NCI-H1694 treated with DMSO at 0.1 percent for 48 hours (cell line): Measurements from ENCODE around the gene ZNF277.
A peak's percentile ranks its signal among the peaks of the same experiment; 100 is the strongest.

Experiments used
- DNase-seq: peaks from one replicate; lab custom pipeline; 2025; lab: John Stamatoyannopoulos, UW

ZNF277 gene

DNA sequence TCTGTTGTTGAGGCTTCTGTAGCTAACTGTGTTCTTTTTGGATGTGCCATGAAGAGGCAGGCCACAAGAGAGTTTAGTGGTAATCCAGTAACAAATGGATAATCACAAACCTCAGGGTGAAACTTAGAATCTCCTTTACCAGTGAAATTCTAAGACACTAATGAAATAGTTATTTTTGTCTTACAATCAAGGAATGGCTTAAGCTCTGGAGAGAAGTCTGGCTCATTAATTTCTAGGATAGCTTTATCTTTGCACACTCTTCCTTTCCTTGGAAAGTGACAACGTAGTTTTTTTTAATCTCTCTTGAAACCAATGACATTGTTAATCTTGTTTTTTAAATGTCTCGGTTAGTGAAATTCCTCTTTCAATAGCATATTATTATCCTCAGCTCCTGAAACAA lies 150.1 kb downstream of the ZNF277 start:
- DNase-seq: no peak

DNA sequence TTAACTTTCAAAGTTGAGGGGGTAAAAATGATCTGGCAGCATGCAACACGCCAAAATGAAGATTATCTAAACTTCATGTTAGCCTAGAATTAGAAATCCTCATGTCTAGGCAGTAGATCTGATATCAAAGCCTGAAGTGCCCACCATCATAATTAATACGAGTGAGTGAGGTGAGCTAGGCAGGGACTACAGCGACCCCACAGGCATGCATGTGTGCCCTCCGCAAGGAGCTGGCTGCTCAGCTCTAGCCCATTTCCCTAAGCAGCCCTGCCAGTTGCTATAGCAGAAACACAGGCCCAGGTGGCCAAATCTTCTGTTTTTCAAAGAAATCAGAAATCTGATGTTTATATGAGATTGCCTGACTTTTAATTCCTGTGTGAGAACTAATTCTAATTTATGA lies 150.6 kb downstream of the ZNF277 start:
- no peak for DNase-seq

DNA sequence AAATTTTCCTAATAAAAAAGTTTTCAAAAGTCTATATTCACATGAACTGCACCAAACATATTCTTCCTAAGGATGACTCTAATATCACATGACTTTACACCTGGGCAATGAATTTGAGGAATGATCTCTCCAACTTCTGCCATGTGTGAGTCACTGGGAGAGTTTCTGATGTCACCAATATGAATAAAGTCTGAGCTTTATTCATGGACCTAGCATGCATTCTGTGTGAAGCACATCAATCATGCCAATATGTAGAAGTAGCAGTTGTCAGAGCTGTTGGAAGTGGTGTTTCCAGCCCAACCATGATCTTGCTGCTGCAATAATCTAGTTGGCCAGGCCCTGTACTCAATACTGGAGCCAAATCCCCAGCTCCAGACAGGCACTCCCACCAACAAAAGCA lies 152.0 kb downstream of the ZNF277 start:
- no peak for DNase-seq

DNA sequence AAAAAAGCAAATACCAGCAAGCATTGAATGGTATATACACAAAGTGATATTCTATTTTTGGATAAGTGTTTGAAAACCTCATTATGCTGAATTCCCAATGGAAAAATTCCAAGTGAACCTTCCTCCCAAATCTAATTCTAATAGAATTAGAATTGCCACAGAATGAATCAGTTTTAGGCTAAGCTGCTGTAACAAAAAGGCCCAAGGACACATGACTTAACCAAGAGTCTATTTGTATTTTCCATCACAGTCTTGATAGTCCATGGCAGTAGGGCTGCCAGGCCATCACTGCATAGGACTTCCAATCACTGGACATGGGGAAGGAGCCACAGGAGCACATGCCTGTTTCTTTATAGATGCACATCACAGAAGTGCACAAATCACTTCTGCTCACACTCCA lies 152.6 kb downstream of the ZNF277 start:
- no peak for DNase-seq

DNA sequence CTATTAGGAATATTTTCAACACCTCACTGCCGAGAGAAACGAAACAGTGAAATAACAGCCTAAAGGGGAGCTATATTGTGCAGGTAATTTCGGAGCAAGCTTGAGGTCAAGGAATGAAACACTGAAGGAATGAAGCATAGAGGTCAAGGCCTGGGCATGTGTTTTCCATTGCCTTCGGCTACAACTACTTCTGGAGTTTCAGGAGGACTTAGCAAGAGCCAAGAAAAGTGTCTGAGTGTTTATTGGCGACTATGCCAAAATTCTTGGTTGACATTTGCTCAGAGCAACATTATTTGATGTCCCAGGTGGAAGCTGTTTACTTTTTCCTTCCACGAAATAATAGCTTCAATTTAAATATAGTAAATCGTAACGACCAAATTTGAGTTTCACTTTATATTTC lies 154.2 kb downstream of the ZNF277 start:
- no peak for DNase-seq

DNA sequence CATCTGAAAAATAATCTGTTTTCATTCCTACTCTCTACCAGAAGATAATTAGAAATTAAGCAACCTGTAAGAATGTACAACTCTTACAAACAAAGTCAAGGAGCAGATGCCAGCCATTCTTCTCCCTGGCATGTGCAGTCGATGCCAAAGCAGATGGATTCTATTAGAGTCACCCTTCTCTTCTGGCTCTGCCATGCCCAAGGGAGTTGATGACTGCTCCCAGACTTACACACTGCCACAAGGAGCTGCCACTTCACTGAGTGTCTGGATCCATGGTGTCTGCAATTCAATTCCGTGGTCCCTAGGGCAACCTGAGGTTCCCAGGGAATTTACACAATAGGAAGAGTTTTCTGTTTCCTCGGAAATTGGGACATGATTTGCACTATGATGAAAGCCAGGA lies 154.7 kb downstream of the ZNF277 start:
- DNase-seq: no peak

DNA sequence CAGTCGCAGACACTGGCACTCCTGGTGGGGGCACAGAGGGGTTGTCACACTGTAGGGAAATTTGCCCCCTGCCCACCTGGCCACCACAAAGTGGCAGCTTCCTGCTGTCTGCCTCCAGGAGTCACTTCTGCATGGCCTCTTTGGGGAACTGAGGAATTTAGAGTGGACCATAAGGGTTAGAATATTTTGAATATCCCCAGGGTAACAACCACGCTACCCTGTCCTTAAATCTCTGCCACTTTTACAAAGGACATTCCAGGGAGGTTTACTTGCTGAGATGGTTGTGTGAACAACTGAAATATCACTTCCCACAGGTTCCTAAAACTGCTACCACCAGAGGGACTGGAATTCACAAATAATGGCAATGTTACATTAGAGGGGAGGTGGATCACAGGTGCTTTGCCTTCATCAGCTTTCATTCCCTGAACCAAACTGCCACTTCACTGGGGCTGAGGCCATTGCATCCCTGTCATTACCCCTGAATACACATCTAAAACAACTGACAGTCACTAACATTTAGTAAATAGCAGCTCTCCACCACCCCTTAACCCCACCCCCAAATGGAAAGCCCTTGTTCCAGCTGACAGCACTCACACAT lies 155.7 kb downstream of the ZNF277 start:
- DNase-seq: no peak

DNA sequence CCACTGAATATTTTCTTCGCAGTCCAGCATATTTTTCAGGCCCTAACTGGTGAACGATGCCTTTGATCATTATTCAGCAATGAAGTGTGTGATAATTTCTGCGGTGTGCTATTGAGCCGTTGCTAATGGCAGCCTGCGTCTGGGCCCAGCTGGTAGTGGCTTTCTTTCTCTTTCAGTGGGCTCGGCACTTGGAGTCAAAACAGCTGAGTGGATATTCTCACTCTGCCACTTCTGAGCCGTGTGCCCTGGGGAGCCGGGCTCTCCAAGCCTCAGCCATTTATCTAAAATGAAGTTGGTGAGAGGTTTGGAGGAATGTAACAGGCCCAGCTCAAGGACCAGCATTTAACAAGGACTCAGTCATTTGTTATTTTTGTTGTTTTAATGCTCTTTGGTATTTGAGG lies 156.2 kb downstream of the ZNF277 start:
- no peak for DNase-seq

DNA sequence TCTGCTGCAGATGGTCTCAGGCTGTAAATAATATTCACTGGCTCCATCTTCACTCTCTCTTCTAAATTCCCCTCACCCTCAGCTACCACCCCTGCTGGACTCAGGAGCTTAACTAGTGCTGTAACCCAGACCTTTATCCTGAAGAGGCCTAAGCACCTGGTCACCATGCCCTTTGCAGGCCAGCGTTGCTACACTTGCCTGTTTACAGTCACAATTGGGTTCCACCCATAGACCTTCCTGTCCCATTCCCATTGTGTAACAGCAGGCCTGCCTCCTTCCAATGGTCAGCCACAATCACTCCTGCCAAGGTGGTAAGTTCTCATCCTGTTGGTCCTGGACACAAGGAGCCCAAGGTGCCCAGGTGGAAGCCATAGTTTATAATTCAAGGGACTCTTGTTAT lies 157.9 kb downstream of the ZNF277 start:
- DNase-seq: no peak

DNA sequence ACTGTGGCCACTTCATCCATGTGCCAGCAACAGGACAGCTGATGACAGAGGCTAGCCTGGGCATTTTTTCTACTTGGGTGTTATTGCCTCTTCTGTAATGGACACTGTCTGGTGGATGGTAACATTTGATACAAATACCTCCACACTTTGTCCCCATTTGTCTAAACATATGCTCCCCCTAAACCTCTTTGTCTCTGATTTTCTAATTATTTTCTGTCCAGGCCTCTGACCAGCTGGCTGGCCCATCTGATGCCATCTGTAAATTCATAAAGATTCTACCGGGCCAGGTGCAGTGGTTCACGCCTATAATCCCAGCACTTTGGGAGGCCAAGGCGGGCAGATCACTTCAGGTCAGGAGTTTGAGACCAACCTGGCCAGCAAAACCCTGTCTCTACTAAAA lies 159.1 kb downstream of the ZNF277 start:
- DNase-seq: no peak

DNA sequence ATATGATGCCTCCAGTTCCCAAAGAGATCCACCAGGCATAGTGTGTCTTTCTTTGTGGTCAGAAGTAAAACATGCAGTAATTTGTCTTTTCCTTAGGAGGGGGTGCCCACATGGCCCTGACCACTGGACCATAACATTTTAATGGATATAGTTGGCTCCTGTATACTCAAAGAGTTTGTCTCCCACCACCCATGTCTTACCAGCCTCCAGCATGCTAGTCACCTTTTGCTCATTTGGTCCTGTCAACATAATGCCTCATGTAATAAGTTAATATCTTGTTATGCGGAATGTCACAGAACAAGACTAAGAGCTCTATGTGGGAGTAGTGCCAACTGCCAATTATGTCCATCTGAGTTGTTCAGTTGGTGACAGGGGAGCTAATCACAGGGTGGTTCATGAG lies 160.4 kb downstream of the ZNF277 start:
- peak; percentile 7 for DNase-seq

DNA sequence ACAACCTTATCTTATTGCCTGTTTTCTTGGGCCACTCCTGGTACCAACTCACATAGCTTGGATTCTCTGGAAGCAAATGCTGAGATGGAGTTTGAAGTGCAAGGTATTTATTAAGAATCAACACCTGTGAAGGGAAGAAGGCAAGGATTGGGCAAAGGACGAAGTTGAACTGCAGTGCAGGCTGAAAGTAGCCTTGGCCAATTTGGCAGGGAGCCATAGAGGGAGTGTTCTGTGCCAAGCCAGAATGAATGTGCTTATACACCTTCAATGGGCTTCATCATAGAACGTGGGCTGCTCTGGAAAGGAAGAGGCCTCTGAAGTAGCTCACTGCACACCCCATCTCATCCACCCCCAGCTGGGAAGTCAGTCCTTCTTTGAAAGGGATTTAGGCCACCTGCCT lies 163.9 kb downstream of the ZNF277 start:
- no peak for DNase-seq

DNA sequence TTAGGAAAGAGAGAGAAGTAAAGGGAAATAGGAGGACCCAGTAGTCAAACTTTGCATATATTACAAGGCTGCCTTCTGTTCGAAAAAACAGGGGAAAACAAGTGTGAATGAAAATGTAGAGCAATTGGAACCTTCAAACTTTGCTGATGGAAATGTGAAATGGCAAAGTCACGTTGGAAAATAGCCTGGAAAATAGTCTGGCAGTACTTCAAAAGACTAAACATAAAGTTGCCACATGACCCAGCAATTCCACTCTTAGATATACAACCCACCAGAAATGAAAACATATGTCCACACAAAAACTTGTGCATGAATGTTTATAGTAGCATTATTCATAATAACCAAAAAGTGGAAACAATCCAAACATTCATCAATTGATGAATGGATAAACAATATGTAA lies 165.2 kb downstream of the ZNF277 start:
- DNase-seq: no peak

DNA sequence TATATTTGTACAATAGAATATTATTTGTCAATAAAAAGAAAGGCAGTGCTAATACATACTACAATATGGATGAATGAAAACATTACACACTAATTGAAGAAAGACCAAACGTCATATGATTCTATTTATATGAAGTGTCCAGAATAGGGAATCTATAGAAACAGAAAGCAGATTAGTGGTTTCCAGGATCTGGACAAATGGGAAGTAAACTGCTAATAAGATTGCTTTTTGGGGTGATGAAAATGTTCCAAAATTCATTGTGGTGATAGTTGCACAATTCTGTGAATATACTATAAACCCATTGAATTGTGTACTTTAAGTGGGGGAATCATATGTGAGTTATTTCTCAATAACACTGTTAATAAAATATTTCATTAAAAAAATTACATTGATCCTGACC lies 165.6 kb downstream of the ZNF277 start:
- DNase-seq: no peak

DNA sequence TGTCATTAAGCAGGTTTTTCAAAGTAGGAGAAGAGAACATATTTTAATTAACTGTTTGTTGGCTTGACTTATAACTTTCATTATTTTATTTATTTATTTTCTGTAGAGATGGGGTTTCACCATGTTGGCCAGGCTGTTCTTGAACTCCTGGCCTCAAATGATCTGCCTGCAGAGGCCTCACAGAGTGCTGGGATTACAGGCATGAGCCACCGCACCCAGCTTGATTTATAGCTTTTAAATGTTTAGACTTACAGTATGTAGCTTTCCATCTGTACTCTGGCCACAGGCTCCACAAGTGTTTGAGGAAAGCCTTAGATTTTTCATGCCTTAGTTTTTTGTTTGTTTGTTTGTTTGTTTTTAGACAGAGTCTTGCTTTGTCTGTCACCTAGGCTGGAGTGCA lies 171.1 kb downstream of the ZNF277 start:
- DNase-seq: no peak

DNA sequence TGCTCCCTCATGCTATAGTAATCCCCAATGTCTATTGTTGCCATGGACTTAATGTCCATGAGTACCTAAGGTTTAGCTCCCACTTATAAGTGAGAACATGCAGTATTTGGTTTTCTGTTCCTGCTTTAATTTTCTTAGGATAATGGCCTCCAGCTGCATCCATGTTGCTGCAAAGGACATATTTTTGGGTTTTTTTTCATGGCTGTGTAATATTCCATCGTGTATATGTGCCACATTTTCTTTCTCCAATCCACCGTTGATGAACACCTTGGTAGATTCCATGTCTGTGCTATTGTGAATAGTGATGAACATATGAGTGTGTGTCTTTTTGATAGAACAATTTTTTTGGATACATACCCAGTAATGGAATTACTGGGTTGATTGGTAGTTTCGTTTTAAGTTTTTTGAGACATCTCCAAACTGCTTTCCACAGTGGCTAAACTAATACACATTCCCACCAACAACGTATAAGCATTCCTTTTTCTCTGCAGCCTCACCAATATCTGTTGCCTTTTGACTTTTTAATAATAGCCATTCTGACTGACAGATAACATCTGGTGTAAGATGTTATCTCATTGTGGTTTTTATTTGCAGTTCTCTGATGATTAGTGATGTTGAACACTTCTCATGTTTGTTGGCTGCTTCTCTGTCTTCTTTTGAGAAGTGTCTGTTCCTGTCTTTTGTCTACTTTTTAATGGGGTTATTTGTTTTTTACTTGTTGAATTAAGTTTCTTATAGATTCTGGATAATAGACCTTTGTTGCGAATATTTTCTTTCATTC lies 175.0 kb downstream of the ZNF277 start:
- DNase-seq: no peak

DNA sequence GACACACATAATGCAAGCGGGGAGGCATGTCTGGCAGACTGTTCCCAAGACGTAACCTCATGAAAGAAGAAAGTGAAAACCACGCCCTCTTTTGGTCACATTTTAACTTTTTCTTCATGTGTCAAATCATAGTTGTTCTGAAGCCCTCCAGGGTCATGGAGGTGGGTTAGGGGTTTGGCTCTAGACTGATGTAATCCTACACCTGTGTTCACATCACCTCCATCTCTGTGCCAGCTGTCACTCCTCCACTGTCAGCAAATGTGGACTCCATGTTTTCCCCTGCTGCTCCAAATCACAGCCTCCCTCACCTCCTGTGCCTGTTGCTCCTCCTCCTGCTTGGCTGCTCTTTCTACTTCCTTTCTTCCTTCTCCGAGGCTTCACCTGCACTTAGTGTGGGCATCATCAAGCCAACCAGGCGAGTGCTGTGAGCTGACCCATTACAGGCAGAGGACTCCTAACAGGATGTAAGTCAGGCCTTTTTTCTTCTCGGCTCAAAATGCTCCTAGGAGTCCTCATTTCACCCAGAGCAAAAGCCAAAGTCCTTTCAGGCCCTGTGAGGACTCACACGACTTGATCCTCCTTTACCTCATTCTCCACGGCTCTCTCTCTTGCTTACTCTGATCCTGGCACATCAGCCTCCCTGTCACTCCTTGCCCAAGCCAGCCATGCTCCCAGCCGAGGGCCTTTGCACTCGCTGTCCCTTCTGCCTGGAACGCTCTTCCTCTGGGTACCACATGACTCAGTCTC lies 177.3 kb downstream of the ZNF277 start:
- peak; percentile 17 for DNase-seq

DNA sequence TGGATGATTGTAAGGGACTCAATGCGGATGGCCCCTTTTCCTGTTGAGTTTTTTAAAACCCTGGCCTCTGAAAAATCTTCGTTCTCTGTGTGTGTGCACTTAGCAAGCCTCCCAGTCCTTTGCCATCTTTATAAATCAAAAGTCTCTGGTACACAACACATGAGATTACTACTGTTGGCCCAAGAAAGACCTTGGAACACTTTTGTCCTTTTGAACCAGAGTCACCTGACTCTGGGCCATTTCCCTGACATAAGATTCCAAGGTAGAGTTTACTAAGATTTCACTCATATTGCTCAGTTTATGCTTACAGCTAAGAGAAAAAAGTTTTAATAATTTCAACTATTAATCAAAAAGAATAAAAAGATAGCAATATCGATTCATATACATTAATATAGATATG lies 179.0 kb downstream of the ZNF277 start:
- no peak for DNase-seq

DNA sequence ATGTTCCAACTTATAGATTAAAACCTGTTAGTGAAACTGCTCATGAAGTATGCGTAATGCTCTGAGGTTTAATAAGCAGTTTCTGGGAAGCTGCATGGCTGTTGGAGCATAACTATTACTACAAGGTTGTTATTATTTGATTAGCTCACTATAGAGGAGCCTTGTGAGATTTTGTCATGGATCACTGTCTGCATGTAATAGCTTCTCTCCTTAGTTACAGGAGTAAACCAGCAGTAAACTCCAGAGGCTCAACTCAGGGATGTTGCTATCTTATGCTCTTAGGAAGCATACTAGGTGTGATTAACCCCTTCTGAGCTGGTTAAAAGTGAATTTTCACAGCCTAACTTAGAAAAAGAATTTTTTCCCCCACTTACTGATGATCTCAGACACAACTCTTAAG lies 180.1 kb downstream of the ZNF277 start:
- no peak for DNase-seq

DNA sequence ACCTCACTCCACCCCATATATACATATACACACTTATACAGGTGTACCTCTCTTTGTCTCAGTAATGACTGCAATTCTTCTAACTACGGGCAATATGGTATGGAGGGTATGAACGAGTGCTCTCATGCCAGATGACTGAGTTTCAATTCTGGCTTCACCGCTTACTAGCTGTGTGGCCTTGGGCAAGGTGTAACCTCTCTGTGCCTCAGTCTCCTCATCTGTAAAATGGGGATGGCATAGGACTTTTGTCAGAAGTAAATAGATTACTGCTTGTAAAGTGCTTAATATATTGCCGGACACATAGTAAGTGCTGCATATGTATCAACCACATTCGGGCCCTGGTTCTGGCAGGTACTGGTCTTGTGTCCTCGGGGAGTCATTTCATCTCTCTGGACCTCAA lies 183.7 kb downstream of the ZNF277 start:
- DNase-seq: no peak

DNA sequence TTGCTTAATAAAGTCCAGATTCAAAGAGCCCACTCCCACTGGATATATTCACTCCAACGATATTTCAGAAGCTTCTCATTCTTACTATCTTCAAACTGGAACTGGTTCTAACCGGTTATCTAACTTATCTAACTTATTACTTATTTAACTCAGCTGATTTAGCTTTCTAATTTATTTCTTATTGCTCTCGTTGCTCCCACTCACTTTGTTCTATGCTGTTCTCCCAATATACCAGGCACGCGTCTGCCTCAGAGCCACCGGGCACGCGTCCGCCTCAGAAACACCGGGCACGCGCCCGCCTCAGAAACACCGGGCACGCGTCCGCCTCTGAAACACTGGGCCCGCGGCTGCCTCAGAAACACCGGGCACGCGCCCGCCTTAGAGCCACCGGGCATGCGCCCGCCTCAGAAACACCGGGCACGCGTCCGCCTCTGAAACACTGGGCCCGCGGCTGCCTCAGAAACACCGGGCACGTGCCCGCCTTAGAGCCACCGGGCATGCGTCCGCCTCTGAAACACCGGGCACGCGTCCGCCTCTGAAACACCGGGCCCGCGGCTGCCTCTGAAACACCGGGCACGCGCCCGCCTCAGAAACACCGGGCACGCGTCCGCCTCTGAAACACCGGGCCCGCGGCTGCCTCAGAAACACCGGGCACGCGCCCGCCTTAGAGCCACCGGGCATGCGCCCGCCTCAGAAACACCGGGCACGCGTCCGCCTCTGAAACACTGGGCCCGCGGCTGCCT lies 184.8 kb downstream of the ZNF277 start:
- peak; percentile 51 for DNase-seq

DNA sequence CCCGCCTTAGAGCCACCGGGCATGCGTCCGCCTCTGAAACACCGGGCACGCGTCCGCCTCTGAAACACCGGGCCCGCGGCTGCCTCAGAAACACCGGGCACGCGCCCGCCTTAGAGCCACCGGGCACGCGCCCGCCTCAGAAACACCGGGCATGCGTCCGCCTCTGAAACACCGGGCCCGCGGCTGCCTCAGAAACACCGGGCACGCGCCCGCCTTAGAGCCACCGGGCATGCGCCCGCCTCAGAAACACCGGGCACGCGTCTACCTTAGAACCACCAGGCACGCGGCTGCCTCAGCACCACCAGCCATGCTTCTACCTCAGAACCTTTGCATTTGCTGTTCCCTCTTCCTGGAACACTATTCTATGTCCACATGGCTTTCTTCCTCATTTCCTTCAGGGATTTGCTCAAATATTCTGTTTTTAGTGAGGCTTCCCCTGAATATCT lies 185.4 kb downstream of the ZNF277 start:
- DNase-seq: peak; percentile 78
